HG02885 (cell line): ENCODE data around the gene FBL.

ENCODE experiments used
- ATAC-seq: cut with Tn5 transposase; IDR thresholded peaks from one replicate; pipeline ENCODE4 v1.9.1; 2021; ENCODE audit warnings: mild to moderate bottlenecking; ENCODE audit not compliant: unreplicated experiment, poor library complexity

FBL gene

DNA sequence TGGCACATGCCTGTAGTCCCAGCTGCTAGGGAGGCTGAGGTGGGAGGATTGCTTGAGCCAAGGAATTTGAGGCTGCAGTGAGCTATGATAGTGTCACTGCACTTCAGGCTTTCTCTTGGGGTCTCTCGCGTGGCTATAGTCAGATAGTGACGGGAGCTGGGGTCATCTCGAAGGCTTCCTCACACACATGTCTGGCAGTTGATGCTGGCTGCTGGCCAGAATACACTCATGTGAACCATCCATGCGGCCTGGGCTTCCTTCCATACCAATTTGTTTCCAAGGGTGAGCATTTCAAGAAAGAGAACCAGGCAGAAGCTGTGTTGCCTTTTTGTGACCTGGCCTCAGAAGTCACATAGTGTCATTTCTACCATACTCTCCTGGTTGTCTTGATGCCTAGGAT lies 41.1 kb downstream of the FBL start:
- no peak for ATAC-seq

DNA sequence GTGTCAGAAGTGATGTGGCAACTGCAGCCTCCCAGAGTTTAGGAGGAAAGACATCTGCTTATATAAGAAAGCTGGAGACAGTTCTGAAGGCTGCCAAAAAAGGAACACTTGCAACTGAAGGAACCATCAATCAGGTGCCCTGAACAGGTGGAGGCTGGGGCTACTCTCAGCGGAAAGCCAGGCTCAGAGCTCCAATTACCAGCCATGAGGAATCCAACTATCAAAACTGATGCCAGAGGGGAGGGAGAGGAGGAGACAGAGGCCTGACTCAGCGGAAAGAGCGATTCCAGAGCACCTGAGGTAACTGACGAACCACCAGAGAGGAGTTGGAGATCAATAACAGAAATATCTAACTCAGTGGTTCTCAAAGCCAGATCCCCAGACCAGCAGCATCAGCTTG lies 43.2 kb downstream of the FBL start:
- ATAC-seq = no peak

GRCh38 chr19:39797083-39797482 lies 49.1 kb downstream of the FBL start:
- no peak for ATAC-seq

DNA sequence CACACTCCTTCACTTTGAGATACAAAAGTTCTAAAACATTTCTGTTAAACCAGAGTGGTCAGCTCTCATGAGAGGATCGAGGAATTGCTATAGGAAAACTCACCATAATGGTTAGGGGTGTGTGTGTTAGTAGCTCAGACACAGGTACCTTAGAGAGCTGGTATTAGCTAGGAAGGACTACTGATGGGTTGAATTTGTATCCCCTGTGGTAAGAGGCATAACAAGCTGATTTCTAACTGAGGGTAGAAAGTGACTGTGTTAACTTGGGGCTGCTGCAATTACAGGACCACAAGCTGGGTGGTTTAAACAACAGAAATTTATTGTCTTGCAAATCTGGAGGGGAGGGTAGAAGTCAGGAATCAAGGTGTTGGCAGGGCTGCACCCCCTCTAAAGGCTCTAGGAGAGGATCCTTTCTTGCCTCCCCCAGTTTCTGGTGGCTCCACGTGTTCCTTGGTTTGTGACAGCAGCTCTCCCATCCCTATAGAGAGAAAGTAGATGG lies 50.1 kb downstream of the FBL start:
- ATAC-seq = no peak

GRCh38 chr19:39795001-39795400 lies 51.2 kb downstream of the FBL start:
- ATAC-seq = no peak

DNA sequence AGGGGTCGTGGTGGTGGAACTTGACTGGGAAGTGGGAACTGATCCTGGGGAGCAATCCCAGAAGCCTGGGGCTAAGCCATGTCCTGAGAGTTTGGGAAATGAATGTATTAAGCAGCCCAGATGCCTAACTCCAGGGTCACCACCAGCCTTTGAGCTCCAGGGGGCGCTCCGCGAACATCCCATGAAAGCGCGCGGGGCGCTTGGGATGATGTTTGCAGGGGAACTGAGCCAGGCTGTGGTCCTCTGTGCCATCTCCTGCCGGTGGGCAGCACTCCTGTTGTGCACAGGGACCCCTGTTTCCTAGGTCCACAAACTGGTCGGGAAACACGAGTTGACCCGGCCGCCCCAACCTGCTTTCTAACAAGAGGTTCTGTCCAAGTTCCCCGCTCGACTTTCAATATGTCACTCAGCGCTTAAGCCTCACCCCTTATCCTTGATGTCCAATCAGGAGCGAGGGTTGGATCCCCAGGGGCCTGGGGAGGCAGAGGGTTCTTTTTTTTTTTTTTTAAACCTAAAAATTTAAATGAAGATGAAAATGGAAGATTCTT lies 53.1 kb downstream of the FBL start:
- ATAC-seq = peak; percentile 68

DNA sequence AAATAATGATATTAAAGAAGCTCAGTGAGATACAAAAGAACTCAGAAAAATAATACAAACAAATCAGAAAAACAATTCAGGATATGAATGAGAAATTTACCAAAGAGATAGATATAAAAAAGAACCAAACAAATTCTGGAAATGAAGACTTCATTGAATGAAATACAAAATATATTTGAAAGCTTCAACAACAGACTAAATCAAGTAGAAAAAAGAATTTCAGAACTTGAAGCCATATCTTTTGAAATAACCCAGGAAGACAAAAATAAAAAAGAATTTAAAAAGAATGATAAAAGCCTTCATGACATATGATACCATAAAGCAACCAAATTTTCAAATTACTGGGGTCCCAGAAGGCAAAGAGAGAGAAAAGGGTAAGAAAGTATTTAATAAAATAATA lies 57.9 kb downstream of the FBL start:
- ATAC-seq = no peak
